Stimulated activated CD8-positive, alpha-beta memory T cell treated with anti-CD3 and anti-CD28 coated beads, Interleukin-12 subunit alpha, Interleukin-12 subunit beta, amount 100 ng/mL, for 1 hour (primary cell): ENCODE results near the gene CAPN10.

Source experiments
- DNase-seq: peaks from one replicate; pipeline ENCODE4 v3.0.0-alpha.2; 2020; ENCODE audit warnings: low read depth

Gene CAPN10

GRCh38 chr2:240563951-240564560 lies 22.5 kb upstream of the CAPN10 start:
- no peak for DNase-seq

- DNase-seq = no peak
Observed at GRCh38 chr2:240564561-240565332, 21.8 kb upstream of the CAPN10 start.

GRCh38 chr2:240565333-240566202 lies 21.0 kb upstream of the CAPN10 start:
- peak; percentile 88 for DNase-seq

- DNase-seq = peak; percentile 87
Observed at GRCh38 chr2:240566203-240567136, 20.1 kb upstream of the CAPN10 start.

- no peak for DNase-seq
Observed at GRCh38 chr2:240567137-240567871, 19.2 kb upstream of the CAPN10 start.

- DNase-seq = no peak
Observed at GRCh38 chr2:240567872-240568677, 18.5 kb upstream of the CAPN10 start, which contains the start of gene RNPEPL1. Gene RNPEPL1, plus strand, starts transcription at chr2:240568484. Its CDS starts 103 bp downstream, at chr2:240568587.

GRCh38 chr2:240568678-240569522 lies 17.6 kb upstream of the CAPN10 start:
- peak; percentile 30 for DNase-seq

GRCh38 chr2:240569523-240569997 lies 17.0 kb upstream of the CAPN10 start:
- no peak for DNase-seq

GRCh38 chr2:240569998-240570530 lies 16.5 kb upstream of the CAPN10 start:
- DNase-seq = no peak

GRCh38 chr2:240570531-240571313 lies 15.8 kb upstream of the CAPN10 start:
- DNase-seq = no peak

GRCh38 chr2:240571314-240571973 lies 15.1 kb upstream of the CAPN10 start:
- DNase-seq = no peak

- DNase-seq = no peak
Observed at GRCh38 chr2:240572141-240573031, 14.1 kb upstream of the CAPN10 start.

- DNase-seq = no peak
Observed at GRCh38 chr2:240573071-240573515, 13.4 kb upstream of the CAPN10 start.

- no peak for DNase-seq
Observed at GRCh38 chr2:240573516-240574385, 12.8 kb upstream of the CAPN10 start.
